ENCODE data around the gene SPINT1. TPM values are rescaled to one million over a fixed set of nuclear protein-coding genes. Genes with fewer than 3 reads are reported as not detected.
"Not testable (repeated sequence)": the region's sequence is repeated elsewhere in the genome, so short reads cannot be mapped to it uniquely, and the experiment has no call there.

Gene SPINT1
- total RNA-seq, 1 experiment from 2014 or later = 2.0 TPM

- no peaks in the 10 kb centered on the region for H4K20me1 ChIP-seq (ENCODE audit: insufficient read depth, low read depth, low read length)
- no peaks in the 10 kb centered on the region for H3K9me2 ChIP-seq (replicated peaks; ENCODE audit: insufficient read depth, low read length)
- H2AFZ ChIP-seq (ENCODE audit: low read length) = peak overlapping the region; percentile 90; the same call in 1 of the 2 replicates
- no peaks in the 10 kb centered on the region for H3K27me3 ChIP-seq (ENCODE audit: low read length)
- no peaks in the 10 kb centered on the region for H3K36me3 ChIP-seq (ENCODE audit: insufficient read depth, low read length)
- peak; percentile 95 for DNase-seq
- peak overlapping the region; percentile 73 for H3K4me2 ChIP-seq (ENCODE audit: low read depth, low read length, poor library complexity, severe bottlenecking)
- H3K9ac ChIP-seq (ENCODE audit: low read length) = peak overlapping the region; percentile 63
- no peak overlapping the region; the same call in 1 of the 2 replicates for H3K4me3 ChIP-seq (ENCODE audit: low read length)
- peaks cover 25% of the 10 kb centered on the region for H3K4me1 ChIP-seq (ENCODE audit: low read length)
- H3K27ac ChIP-seq (ENCODE audit: low read length) = peak overlapping the region; percentile 78; the same call in 1 of the 2 replicates
- H3K9me3 ChIP-seq (ENCODE audit: low read length) = no peaks in the 10 kb centered on the region
- no peaks in the 10 kb centered on the region for H3K79me2 ChIP-seq (ENCODE audit: low read length)
Measured at GRCh38 chr15:40859206-40859851, 15.5 kb downstream of the SPINT1 start.

GRCh38 chr15:40861147-40861546 is 17.3 kb downstream of the SPINT1 start:
- not testable (repeated sequence) for DNase-seq

GRCh38 chr15:40863660-40864270 is 19.9 kb downstream of the SPINT1 start:
- H3K9ac ChIP-seq (ENCODE audit: low read length) = no peak overlapping the region
- no peaks in the 10 kb centered on the region for H4K20me1 ChIP-seq (ENCODE audit: insufficient read depth, low read depth, low read length)
- no peaks in the 10 kb centered on the region for H3K9me3 ChIP-seq (ENCODE audit: low read length)
- H3K4me2 ChIP-seq (ENCODE audit: low read depth, low read length, poor library complexity, severe bottlenecking) = no peak overlapping the region
- H3K27me3 ChIP-seq (ENCODE audit: low read length) = no peaks in the 10 kb centered on the region
- H3K4me3 ChIP-seq (ENCODE audit: low read length) = no peak overlapping the region
- no peak for DNase-seq
- H3K36me3 ChIP-seq (ENCODE audit: insufficient read depth, low read length) = no peaks in the 10 kb centered on the region
- H3K79me2 ChIP-seq (ENCODE audit: low read length) = no peaks in the 10 kb centered on the region
- no peaks in the 10 kb centered on the region for H3K9me2 ChIP-seq (replicated peaks; ENCODE audit: insufficient read depth, low read length)
- H3K4me1 ChIP-seq (ENCODE audit: low read length) = peaks cover 9% of the 10 kb centered on the region
- H2AFZ ChIP-seq (ENCODE audit: low read length) = no peak overlapping the region
- H3K27ac ChIP-seq (ENCODE audit: low read length) = no peak overlapping the region

More at GRCh38 chr15:40861147-40861546, 17.3 kb downstream of the SPINT1 start:
- H3K27me3 ChIP-seq (ENCODE audit: low read length); H3K4me2 ChIP-seq (ENCODE audit: low read depth, low read length, poor library complexity, severe bottlenecking); H4K20me1 ChIP-seq (ENCODE audit: insufficient read depth, low read depth, low read length); H3K9ac ChIP-seq (ENCODE audit: low read length); H3K27ac ChIP-seq (ENCODE audit: low read length); H2AFZ ChIP-seq (ENCODE audit: low read length); H3K36me3 ChIP-seq (ENCODE audit: insufficient read depth, low read length); H3K9me3 ChIP-seq (ENCODE audit: low read length); H3K9me2 ChIP-seq (replicated peaks; ENCODE audit: insufficient read depth, low read length); H3K79me2 ChIP-seq (ENCODE audit: low read length); H3K4me3 ChIP-seq (ENCODE audit: low read length): not testable (repeated sequence)
- H3K4me1 ChIP-seq (ENCODE audit: low read length) = peaks cover 25% of the 10 kb centered on the region

- no peak for DNase-seq
- H2AFZ ChIP-seq (ENCODE audit: low read length) = no peak overlapping the region
- H3K79me2 ChIP-seq (ENCODE audit: low read length) = no peaks in the 10 kb centered on the region
- no peaks in the 10 kb centered on the region for H3K27me3 ChIP-seq (ENCODE audit: low read length)
- H3K9me3 ChIP-seq (ENCODE audit: low read length) = no peaks in the 10 kb centered on the region
- H3K9ac ChIP-seq (ENCODE audit: low read length) = no peak overlapping the region
- peaks cover 7% of the 10 kb centered on the region for H3K4me1 ChIP-seq (ENCODE audit: low read length)
- no peak overlapping the region for H3K4me3 ChIP-seq (ENCODE audit: low read length)
- no peak overlapping the region for H3K27ac ChIP-seq (ENCODE audit: low read length)
- no peaks in the 10 kb centered on the region for H4K20me1 ChIP-seq (ENCODE audit: insufficient read depth, low read depth, low read length)
- no peaks in the 10 kb centered on the region for H3K9me2 ChIP-seq (replicated peaks; ENCODE audit: insufficient read depth, low read length)
- H3K36me3 ChIP-seq (ENCODE audit: insufficient read depth, low read length) = no peaks in the 10 kb centered on the region
- H3K4me2 ChIP-seq (ENCODE audit: low read depth, low read length, poor library complexity, severe bottlenecking) = no peak overlapping the region
Measured at GRCh38 chr15:40867199-40867598, 23.4 kb downstream of the SPINT1 start.

- DNase-seq = no peak
- Histone ChIP-seq H3K9ac (ENCODE audit: low read length) (no peak overlapping the region), H3K27me3 (ENCODE audit: low read length) (no peaks in the 10 kb centered on the region)
Measured at GRCh38 chr15:40869686-40870085, 25.8 kb downstream of the SPINT1 start.

GRCh38 chr15:40870716-40871115 is 26.9 kb downstream of the SPINT1 start:
- DNase-seq = no peak
- Histone ChIP-seq H3K4me2 (ENCODE audit: low read depth, low read length, poor library complexity, severe bottlenecking) (no peak overlapping the region), H3K27ac (ENCODE audit: low read length) (no peak overlapping the region), H3K9me3 (ENCODE audit: low read length) (no peaks in the 10 kb centered on the region), H3K4me1 (ENCODE audit: low read length) (peaks cover 22% of the 10 kb centered on the region), H3K9ac (ENCODE audit: low read length) (no peak overlapping the region), H3K4me3 (ENCODE audit: low read length) (no peak overlapping the region), H3K27me3 (ENCODE audit: low read length) (no peaks in the 10 kb centered on the region), H3K9me2 (replicated peaks; ENCODE audit: insufficient read depth, low read length) (no peaks in the 10 kb centered on the region), H4K20me1 (ENCODE audit: insufficient read depth, low read depth, low read length) (no peaks in the 10 kb centered on the region), H2AFZ (ENCODE audit: low read length) (no peak overlapping the region), H3K36me3 (ENCODE audit: insufficient read depth, low read length) (no peaks in the 10 kb centered on the region), H3K79me2 (ENCODE audit: low read length) (no peaks in the 10 kb centered on the region)

More at GRCh38 chr15:40869686-40870085, 25.8 kb downstream of the SPINT1 start:
- no peaks in the 10 kb centered on the region for H4K20me1 ChIP-seq (ENCODE audit: insufficient read depth, low read depth, low read length)
- H3K9me2 ChIP-seq (replicated peaks; ENCODE audit: insufficient read depth, low read length) = no peaks in the 10 kb centered on the region
- H3K4me2 ChIP-seq (ENCODE audit: low read depth, low read length, poor library complexity, severe bottlenecking) = no peak overlapping the region
- H3K79me2 ChIP-seq (ENCODE audit: low read length) = no peaks in the 10 kb centered on the region
- no peaks in the 10 kb centered on the region for H3K36me3 ChIP-seq (ENCODE audit: insufficient read depth, low read length)
- no peak overlapping the region for H3K4me3 ChIP-seq (ENCODE audit: low read length)
- H3K4me1 ChIP-seq (ENCODE audit: low read length) = peaks cover 22% of the 10 kb centered on the region
- no peak overlapping the region for H3K27ac ChIP-seq (ENCODE audit: low read length)
- no peaks in the 10 kb centered on the region for H3K9me3 ChIP-seq (ENCODE audit: low read length)
- no peak overlapping the region for H2AFZ ChIP-seq (ENCODE audit: low read length)

- Histone ChIP-seq H3K9ac (ENCODE audit: low read length) (no peak overlapping the region), H3K27ac (ENCODE audit: low read length) (no peak overlapping the region), H3K4me3 (ENCODE audit: low read length) (no peak overlapping the region)
Measured at GRCh38 chr15:40871749-40872617, 28.1 kb downstream of the SPINT1 start.

More at GRCh38 chr15:40871749-40872617, 28.1 kb downstream of the SPINT1 start:
- H3K79me2 ChIP-seq (ENCODE audit: low read length) = no peaks in the 10 kb centered on the region
- peak; percentile 46 for DNase-seq
- H2AFZ ChIP-seq (ENCODE audit: low read length) = no peak overlapping the region
- no peaks in the 10 kb centered on the region for H3K9me3 ChIP-seq (ENCODE audit: low read length)
- no peaks in the 10 kb centered on the region for H4K20me1 ChIP-seq (ENCODE audit: insufficient read depth, low read depth, low read length)
- no peak overlapping the region for H3K4me2 ChIP-seq (ENCODE audit: low read depth, low read length, poor library complexity, severe bottlenecking)
- H3K27me3 ChIP-seq (ENCODE audit: low read length) = no peaks in the 10 kb centered on the region
- H3K9me2 ChIP-seq (replicated peaks; ENCODE audit: insufficient read depth, low read length) = no peaks in the 10 kb centered on the region
- H3K4me1 ChIP-seq (ENCODE audit: low read length) = peaks cover 22% of the 10 kb centered on the region
- no peaks in the 10 kb centered on the region for H3K36me3 ChIP-seq (ENCODE audit: insufficient read depth, low read length)

All from Karpas-422 (cell line).